Activated CD8-positive, alpha-beta memory T cell treated with anti-CD3 and anti-CD28 coated beads for 24 hours (primary cell): ENCODE data around the gene RPL7L1.

ENCODE experiments used
- DNase-seq: peaks from one replicate; pipeline ENCODE4 v3.0.0-alpha.2; 2020

The RPL7L1 gene

GRCh38 chr6:42936398-42936797 is 57.0 kb downstream of the RPL7L1 start:
- DNase-seq: no peak

DNA sequence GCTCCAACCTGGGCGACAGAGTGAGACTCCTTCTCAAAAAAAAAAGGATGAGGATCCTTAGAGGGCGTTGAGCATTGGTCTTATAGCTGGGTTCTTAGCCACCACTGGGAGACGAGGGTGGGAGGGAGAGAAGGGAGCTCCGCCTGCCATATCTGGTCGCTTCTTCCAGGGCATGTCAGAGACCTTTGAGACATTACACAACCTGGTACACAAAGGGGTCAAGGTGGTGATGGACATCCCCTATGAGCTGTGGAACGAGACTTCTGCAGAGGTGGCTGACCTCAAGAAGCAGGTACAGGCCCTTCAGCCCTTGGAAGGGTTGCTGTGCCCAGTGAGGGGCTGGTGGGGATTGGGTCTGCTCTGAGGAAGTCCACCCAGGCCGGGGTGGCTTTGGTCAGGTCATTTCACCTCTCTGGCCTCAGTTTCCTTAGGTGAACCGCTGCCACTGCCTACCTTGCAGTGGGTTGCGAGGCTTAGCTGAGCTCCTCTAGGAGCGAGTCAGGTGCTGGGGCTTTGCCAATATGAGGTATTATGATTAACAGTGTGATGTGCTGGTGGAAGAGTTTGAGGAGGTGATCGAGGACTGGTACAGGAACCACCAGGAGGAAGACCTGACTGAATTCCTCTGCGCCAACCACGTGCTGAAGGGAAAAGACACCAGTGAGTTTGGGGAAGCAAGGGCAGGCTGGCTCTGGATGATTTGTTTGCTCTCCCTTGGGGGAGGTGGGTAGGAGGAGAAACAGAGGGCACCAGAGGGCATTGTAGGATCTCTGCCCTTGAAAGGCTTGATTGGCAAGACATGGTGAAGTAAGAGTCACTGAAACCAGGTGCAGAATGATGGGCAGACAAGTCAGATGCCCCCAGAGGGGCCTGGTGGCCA is 58.4 kb downstream of the RPL7L1 start:
- no peak for DNase-seq

GRCh38 chr6:42938428-42938796 is 59.0 kb downstream of the RPL7L1 start:
- DNase-seq: no peak

- no peak for DNase-seq
Observed at GRCh38 chr6:42938987-42939809, 59.8 kb downstream of the RPL7L1 start.
